SIG-M5 treated with dmso at 0.1 percent for 504 hours (cell line): ENCODE results near the gene MEST.
"Not testable (repeated sequence)": the region's sequence is repeated elsewhere in the genome, so short reads cannot be mapped to it uniquely, and the experiment has no call there.

Experiments used
- DNase-seq: peaks from one replicate; lab custom pipeline; 2025; ENCODE audit not compliant: unreplicated experiment; lab: John Stamatoyannopoulos, UW

MEST gene

DNA sequence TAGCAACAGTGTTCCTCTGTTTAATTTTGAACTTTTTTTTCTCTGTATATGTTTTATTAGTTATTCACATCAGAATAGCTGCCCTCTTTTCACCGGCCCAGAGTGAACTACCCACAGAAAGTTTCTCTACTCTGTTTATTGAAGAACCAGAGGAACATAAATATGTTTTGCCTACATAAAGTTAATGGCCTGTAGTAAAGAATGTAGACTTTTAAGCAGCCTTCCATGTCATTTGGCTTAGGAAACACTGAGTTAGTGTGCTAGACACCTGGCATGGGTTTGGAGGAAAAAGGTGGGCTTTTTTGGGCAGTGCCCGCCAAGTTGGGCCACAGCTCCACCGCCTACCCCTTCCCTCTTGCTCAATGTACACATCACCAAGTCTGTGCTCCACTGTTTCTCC lies 8.9 kb upstream of the MEST start:
- DNase-seq = no peak

DNA sequence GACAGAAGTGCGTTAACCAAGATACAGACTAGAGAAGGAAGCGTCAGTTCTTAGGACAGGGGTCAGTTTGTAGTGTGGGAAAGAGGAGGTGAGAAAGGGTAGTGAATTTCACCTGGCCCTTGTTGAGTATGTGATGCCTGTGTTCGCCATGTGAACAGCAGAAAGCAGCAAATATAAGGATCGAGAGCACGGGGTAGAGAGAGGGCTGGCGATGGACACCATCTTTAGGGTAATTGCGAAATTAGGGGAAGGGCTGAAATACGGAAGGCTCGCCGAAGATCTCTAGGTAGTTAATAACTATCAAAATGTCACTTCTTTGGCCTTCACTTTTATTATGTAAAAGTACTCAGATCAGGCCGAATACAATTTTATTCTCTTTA lies 6.2 kb upstream of the MEST start:
- no peak for DNase-seq

DNA sequence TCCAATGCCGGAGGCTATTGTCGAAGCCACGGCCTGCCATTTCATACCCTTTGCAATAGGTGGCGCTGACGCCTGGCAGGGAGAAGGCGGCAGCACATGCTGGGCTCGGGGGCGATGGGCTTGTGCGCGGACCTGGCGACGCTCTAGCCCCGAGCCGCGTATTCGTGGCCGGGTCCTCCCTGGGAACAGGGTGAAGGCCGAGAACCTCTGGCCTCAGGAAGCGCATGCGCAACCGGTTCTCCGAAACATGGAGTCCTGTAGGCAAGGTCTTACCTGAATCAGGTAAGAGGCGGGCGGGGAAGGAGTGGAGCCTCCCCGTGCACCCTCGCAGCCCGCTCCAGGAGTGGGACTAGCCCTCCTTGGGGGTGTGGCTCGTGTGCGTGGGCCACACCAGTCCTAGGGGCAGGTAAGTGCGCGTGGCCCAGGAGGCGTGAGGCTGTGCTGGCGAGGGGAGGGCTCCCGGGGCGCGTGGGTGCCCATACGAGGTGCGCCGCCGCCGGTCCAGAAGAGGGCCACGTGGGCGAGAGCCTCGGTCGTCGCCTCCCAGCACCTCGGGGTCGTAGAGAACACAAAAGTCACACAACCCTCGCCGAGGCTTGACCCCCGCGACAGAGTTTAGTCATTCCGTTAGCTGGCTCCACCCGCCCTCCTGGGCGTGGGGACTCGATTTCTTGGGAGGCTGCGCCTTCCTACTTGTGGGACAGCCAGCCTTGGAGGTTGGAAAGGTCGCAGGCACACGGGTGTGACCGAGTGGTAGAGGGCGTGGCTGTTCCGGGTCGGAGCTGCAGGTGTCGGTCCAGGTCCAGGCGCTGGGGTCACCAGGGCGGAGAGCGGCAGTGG lies 5.6 kb upstream of the MEST start:
- DNase-seq = peak; percentile 24

DNA sequence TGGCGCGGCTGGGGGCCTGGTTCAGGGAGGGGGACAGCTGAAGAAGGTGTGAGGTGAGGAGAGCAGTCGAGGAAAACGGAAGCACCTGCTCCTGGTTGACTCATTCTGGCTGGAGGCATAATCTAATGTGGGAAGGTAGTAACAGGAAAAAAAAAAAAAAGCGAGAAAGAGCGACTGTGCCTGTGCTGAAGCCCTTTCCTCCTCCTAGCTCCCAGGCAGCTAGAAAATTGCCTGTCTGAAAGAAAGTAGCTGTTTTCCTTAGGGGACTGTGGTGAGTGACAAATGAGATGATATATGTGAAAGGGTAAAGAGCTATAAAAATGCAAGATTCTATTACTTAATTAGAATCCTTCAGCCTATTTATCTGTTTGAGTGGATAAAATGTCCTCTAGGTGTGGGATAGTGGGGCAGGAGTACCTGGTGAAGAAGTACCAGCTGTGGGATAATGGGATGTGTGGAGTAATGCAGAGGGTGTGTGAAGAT lies 4.9 kb upstream of the MEST start:
- DNase-seq = no peak

DNA sequence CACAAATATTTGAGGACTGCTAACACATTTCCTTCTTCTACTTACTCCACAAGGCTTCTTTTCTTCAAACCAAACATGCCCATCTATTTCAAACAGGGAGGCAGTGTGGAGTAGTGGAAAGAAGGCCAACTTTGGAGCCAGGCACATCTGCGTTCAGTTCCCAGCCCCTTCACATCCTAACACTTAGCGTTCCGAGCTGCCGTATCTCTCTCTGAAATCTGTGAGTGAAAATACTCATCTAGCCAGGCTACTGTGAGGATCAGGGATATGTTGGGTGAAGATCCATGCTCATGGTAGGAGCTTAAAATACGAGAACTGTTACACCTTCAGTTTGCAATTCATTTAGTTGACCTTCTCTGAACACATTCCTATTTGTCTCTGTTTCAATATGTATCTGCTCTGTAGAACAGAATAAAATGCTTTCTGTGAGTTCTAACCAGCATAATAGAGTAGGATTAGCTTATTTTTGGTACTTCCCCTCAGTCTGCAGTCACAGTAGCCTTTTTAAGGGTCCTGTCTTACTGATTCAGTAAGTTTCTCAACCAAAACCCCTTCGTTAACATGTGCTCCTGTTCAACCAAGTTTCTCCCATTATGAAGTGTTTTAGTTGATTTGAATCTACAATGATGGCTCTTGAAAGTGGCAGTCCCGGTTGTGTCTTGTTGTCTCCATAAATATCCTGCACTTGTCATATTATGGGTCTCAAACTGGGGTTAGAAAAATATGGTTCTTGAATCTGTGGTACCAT lies 3.3 kb upstream of the MEST start:
- no peak for DNase-seq

DNA sequence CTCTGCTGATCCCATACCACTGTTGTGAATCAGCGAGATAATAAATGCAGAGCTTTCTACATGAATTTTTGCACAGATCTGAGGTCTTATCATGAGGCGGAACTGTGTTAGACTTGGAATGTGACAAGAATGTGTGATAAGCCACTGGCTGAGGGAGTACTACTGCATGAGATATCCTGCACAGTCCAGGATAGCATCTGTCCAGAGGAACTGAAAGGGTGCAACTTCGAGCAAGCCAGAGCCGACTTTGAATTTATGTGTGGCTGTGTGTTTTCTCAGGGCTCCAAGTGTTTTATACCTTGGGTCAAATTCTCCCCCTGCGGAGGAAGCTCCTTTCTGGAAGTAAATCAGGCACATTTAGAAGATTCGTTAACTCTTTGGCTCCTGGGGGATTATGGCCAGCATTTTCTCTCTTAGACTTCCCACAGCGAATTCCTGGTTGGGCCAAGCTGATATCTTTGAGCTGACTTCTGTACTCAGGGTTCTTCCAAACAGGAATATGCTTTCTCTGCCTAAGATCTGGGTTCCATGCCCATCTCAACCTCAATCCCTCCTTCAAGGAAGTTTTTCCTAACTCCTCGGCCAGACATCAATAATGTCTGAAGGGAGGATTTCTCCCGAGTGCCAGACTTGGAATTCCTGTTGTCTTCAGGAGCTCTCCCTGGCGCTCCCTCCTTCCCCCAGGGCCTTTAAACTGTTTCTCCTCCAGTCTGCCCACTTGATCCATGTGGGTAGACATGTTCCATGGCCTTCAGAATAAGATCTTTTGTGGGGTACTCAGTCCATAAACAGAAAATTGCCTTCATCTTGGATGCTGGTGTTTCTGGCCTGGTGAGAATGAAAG lies 2.5 kb upstream of the MEST start:
- DNase-seq = no peak

DNA sequence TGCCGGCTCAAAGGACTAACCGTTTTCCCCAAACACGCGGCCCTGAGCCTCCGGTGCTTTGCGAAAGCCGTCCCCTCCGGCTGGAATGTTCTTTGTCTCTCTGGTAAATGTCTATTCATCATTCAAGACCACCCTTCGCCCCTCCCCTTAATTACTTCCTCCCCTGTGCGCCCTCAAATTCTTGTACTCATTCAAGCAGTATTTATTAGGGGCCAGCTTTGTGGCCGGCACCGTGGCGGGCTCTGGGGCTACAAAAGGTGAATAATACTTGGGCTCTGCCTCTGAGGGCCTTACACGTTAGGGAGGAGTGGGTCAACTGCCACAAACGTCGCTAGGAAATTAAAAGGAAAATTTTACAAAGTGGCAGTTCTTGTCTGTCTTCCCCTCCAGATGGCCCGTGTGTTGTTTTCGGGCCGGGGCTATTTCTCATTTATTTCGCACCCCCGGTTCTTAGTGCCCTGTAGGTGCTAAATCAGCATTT lies 1.5 kb upstream of the MEST start:
- no peak for DNase-seq

DNA sequence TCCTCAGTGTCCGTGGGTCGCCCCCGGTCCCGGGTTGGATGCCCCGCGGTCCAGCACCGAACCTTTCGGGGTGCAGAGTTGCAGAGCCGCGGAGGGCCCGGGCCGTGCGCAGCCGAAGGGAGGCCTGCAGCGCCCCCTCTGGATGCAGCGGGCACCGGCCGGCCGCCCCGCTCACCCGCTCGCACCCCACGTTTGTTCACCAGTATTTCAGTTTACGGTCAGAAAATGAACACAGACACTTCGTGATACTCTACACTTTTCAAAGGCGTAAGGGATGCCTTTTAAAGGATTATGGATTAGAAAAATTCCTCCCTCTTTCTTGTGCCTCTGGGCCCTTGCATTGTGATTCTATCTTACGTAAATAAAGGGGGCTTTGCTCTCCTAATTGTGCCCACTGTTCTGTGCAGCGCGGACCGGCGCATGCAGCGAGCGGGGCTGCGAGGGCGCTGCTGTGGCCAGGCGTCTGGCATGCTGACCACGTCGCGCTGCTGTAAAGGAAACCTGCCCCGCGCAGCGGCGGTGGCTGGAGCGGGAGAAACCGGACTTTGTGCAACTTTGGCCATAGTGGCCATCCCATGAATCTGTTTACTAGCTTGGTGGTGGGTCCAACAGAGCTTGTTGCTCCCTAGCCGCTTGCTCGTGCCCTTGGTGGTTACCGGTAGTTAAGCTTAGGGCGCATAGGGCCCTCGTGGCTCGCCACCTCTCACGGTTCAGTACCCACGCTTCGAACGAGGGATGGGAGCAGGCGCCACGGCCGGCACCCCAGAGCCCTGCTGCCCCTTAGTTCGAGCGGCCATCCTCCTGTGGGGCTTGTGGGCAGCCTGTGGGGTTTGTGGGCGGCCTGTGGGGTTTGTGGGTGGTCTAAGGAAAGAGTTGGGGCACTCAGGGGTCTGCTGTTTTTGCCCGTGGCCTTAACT lies 739 bp upstream of the MEST start:
- no peak for DNase-seq

DNA sequence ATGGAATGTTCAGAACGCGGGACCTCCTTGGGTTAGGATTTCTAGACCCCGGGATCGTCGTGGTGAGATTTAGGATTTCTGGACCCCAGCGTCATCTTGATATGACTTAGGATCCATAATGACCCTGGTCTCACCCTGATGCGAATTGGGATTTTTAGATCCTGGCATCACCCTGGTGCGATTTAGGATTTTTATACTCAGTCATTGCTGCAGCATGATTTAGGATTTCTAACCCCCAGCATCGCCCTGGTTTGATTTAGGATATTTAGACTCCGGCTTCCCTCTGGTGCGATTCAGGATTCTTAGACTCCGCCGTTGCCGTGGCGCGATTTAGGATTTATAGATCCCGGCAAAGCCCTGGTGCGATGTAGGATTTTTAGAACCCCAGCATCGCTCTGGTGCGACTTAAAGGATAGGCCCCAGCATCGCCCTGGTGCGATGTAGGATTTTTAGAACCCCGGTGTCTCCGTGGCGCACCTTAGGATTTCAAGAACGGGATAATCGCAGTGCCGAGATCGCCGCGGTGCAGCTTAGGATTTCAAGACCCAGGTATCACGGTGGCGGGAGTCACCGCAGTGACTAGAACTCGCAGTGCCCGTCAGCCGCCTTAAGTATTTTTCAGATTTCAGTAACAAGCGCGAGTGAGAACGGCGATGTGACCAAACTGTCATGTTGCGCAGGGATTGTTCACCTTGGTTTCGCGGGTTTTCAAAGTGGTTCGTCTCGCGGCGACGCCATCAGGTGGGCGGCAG lies 814 bp downstream of the MEST start:
- no peak for DNase-seq

DNA sequence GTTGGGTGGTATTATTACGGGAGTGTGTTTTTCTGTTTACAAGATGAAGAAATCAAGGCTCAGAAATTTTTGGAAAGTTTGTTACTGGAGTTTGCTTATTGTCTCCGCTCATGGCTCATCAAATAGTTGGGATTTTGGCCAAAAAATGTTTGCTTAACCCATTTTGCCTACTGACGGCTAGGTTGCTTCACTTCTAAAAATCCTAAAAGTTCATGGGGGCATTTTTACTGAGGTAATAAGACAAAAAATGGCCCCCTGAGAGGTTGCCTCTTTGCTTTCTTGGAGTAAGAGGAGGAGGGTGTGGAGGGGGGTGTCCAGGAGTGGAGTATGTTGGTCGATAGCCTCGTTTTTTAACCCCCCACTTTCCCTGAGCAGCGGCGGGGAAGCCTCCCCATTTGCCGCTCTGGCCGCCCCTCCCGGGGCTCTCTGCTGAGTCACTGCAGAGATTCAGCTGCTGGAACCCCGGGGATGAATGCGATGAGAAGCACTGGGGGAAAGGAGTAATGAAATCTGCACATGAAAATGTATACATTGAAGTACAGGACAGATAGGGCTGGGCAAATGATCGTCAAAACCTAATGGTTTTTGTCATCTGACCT lies 1.5 kb downstream of the MEST start:
- DNase-seq = no peak

DNA sequence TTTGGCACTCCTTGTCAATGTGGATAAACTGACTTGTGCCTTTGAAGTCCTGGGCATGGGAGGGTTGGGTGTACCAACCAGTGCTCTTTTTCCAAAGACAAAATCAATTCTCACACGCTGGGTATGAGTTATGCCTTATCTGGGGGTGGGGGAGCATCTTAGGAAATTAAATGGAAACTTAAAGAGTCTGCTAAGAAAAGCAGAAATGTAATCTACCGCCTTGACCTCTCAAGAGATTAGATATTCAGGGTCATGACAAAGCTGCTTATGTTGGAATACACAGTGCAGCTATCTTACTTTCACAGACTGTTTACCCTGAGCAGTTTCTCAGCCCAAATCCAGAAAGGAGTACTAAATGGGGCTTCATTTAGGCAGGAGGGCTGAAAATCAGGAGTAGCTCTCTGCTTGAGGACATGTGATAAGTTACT lies 2.6 kb downstream of the MEST start:
- DNase-seq = no peak

DNA sequence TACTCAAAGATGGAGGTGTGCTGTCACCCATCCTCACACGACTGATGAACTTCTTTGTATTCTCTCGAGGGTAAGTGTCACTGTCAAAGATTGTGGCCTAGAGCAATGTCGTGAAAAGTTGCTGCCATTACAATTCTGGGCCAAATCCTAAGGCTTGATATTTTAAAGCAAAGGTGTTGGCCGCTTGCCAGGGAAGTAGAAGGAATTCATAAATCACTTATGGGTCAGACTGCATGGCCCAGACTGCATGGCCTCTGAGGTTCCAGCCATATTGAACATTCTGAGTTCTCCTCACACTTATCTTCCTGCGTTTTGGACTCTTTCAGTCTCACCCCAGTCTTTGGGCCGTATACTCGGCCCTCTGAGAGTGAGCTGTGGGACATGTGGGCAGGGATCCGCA lies 8.6 kb downstream of the MEST start:
- DNase-seq = no peak

DNA sequence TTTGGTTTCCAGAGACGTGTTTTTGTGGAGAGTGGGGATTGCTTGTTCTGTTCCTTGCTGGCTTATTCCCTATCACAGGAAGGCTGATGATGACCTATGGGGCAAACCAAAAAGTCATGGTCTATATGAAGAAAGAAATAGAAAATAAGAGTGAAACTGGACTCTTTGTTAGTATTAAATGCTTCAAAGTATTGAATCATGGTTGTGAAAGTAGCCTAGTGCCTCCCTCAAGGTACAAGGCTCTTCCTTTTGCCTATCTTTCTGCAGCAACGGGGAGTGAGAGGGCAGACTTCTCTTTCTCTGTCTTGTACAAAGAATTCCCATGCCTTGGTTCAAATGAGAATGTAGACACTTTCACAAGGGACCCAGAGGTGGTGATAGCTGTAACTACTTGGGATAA lies 9.0 kb downstream of the MEST start:
- no peak for DNase-seq

DNA sequence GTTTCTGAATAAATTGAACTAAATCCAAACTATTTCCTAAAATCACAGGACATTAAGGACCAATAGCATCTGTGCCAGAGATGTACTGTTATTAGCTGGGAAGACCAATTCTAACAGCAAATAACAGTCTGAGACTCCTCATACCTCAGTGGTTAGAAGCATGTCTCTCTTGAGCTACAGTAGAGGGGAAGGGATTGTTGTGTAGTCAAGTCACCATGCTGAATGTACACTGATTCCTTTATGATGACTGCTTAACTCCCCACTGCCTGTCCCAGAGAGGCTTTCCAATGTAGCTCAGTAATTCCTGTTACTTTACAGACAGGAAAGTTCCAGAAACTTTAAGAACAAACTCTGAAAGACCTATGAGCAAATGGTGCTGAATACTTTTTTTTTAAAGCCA lies 13.9 kb downstream of the MEST start:
- DNase-seq = no peak

DNA sequence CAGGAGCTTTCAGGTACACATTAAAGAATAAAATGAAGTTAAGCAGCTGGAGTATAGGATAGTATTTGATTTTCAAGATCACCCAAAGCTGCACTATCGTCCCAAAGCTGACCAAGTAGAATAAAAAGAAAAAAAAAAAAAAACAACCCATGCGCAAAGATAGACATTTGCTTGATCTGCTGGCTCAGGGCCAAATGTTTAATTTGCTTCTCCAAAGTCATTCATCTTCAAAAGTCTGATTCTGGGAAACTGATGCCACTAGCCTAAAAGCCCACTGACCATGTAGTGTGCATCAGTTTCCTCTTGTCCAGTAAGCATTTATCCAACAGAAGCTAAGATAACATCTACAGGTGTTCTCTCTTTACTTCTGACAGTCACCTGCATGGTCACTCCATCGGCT lies 14.5 kb downstream of the MEST start:
- no peak for DNase-seq

DNA sequence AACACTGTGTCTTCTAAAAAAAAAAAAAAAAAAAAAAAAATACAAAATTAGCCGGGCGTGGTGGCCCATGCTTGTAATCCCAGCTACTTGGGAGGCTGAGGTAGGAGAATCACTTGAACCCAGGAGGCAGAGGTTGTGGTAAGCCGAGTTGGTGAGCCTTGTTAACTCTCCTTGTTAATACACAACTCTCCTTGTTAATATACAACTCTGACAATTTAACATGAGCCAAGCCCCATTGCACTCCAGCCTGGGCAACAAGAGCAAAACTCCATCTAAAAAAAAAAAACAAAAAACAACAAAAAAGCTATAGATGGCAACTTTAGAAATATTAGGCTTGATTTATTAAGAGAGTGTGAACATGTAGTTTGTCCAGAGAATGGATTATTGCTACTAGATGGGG lies 20.2 kb downstream of the MEST start:
- DNase-seq = not testable (repeated sequence)

DNA sequence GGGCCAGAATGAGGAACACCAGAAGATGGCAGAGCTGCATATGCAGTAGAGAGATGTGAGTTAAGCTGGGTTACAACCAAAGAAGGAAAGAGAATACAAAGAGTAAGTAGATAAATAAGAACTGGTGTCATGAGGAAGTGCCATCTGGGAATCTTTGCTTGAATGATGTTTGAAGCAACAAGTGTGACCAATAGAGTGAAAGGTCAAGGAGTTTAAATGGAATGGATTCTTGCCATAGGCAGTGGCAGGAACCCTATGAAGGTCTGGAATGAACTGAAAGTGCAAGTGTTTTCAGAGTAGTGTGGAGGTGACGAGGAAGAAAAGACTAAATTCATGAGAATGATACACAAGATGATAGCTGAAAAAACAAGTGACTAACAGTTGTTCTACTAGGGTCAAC lies 21.6 kb downstream of the MEST start:
- DNase-seq = no peak

DNA sequence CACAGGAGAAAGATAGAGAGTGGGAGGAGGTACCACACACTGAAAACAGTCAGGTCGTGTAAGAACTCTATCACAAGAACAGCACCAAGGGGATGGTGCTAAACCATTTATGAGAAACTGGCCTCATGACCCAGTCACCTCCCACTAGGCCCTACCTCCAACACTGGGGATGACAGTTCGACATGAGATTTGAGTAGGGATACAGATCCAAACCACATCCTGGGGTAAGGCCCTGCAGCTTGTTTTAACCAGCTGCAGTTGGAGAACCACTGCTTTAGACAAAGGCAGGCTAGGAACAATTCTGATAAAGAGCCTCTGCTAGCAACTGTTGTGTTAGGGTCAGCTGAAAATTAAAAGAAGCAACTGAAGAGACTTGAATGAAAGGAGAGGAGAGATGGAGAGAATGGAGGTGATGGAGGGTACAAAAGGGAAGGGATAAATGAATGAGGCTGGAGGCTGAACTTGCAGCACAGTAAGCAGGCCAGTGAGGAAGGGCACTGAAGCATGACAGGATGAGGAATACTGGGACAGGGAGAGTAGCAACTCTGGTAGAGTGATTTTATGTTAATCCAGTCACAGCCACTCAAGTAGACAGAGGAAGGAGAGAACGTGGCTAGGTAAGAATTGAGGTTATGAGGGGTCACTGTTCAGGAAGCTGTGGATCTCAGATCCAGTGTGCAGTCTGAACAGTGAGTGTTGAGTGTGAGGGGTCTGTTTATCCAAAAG lies 23.6 kb downstream of the MEST start:
- no peak for DNase-seq
